GM19372 (cell line): ENCODE data around the gene GPR3.
"Not testable (repeated sequence)": the region's sequence is repeated elsewhere in the genome, so short reads cannot be mapped to it uniquely, and the experiment has no call there.

Experiments
- ATAC-seq: cut with Tn5 transposase; IDR thresholded peaks from one replicate; pipeline ENCODE4 v1.9.1; 2021; ENCODE audit warnings: mild to moderate bottlenecking, low read depth, moderate library complexity; ENCODE audit not compliant: unreplicated experiment

GPR3 gene

DNA sequence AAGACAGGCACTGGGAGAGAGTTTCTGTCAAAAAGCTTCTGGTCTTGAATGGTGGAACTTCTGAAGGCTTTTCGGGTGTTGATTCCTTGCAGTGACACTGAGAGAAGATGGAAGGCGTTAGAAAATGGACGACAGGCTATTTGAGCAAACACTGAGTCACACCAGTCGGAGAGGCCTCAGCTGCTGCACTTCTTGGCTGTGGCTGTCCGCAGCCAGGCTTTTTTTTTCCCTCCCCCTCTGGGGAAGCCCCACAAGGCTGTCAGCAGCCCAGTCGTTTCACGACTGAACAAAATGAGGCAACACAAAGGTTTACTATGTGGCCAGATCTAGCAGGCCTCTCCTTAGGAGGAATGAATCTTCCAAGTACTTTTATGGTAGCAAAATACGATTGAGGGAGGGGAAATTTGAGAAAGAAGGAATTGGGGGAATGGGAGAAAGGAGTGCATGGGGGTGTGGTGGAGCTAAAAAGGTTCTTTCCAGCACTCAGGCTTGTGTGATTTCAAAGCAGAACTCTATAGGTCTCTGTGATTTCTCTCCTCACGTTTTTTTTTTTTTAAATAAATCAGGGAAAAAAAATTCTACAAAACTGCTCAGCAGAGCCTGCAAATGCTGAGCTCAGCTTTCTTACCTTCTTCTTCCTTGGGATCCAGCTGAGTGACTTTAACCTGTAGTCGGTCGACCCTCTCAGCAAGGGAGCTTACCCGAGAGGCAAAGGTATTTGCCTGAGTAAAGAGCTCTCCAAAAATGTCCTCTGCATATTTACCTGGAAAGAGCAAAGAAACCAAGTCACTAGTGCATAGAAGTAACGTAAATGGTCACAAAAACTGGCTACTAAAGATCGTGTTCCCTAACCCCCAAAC lies 26.1 kb downstream of the GPR3 start:
- ATAC-seq, result no peak

DNA sequence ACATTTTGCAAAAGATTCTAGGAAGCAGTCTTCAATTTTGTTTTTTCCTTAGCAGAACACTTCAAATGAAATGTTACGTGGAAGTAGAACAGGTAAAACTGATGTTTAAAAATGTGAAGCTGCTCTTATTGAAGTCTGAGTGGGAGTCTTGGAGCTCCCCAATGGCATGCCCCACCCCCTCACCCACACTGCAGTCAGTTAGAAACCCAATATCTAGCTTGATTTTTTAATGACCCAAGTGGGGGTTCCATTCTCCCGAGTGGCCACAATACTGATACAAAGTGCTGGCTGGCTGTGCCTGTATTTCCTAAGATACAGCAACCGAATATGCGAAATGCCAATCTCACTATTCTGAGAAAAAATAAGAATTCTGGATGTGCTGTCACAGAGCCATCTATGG lies 31.3 kb downstream of the GPR3 start:
- no peak for ATAC-seq

DNA sequence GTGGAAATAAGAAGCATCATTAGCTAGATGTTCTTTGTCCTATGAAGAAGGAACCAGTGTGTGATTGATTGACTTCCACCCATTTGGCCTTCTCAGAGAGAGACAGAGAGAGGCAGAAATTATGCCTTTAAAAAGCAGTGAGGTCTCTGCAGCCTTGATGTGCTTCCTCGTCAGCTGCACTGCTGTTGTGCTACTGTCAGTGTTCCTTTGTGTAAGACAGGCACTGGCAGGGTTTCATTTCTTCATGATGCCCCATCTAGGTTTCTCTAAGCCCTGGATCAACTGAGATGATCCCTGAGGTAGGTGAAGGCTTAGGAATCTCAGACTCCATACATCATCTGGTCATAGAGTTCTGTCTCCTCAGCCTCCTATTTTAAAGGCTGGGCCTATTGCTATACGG lies 34.9 kb downstream of the GPR3 start:
- ATAC-seq, result no peak

DNA sequence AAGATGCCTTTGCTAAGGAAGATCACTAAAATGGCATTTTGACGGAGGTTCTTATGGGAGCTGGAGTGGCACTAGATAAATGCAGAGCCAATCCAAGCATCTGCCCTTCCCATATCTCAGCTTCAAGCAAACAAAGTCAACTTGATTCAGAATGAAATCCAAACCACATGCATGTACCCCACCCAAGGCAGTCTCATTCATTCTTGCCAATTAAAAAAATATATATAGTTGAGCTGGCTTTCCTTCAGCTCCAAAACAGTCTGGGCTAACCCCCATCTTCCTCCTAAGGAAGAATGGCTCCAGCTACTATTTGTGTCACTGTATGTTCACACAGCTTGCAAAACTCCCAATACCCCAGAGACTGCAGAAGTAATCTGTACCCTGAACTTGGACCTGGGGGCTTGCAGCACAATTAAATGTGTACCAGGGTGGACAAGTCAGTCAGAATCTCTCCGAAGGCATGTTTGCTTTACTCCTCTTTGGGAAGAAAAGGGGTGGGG lies 35.4 kb downstream of the GPR3 start:
- ATAC-seq, result no peak

DNA sequence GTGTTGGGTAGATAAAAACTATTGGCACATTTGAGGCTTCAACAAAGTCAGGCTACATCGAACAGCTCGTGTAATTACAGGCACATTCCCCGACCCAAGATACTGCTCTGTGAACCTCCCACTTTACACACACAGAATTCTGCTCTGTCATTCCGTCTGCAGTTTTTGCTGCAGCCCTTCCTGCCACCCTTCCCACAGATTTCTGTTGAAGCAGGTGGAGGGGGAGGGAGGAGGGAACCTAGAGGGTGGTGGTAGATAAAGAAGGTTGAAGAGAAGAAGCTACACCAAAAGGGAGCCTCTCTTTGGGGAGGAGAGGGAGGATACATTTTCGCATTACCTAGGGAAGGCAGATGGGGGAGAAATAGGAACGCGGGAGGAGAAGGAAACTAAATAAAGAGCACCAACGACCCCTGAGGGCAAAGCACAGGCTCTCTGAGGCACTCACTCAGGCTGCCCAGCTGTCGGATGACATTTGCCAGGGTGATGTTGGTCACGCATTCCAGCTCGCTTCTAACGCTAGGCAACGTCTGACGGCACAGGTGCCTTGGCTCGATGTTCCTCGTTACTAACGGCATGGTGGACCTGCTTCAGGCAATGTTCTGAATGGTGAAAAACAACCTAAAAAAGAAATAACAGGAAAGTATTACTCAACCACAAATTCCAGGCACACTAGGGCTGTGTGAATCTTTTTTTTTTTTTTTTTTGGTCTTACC lies 36.0 kb downstream of the GPR3 start:
- no peak for ATAC-seq

DNA sequence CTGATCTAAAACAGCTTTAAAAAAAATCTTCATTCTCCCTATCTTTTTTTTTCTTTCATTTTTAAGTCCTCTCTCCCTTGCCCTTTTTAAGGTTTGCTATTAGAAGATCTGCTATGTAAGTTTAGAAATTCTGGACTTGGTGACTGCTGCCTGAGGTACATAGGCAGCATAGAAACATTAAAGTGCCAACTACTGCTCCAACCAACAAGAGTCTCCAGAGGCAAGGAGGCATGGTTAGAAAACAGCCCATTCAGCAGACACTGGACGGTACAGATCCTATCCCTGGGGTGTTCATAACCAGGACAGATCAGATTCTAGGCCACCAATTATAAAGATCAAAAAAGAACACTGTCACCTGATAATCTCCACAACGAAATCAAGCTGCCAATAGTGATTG lies 36.6 kb downstream of the GPR3 start:
- no peak for ATAC-seq

DNA sequence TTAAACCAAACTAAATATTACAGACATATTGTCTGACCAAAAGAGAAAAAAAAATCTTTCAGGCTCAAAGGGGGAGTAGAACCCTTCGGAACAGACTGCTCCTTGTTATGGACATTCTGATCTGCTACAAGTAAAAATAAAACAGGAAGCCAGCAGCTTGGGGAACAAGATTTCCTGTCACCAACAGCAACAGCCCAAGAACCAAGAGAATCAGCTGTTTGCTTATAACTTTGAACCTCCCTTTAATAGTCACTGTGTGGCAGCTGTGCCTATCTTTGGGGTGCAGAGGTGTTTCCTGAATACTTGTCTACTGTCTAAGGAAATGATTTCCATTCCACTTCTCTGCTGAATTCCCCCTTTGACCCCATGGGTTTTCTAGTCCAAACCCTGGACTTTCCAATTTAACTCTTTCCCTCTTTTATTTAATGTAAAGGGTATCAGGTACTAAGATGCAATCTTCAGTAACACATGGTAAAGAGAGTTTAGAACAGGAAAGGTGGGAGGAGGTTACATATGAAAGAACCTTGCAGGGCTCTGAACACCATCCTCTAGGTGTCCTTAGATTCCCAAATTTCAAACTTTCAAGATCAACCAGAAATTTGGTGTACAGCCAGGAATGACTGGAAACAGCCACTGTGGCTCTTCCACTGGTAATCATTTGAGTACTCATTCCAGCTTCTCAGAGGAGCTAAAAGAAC lies 38.6 kb downstream of the GPR3 start:
- ATAC-seq, result no peak

DNA sequence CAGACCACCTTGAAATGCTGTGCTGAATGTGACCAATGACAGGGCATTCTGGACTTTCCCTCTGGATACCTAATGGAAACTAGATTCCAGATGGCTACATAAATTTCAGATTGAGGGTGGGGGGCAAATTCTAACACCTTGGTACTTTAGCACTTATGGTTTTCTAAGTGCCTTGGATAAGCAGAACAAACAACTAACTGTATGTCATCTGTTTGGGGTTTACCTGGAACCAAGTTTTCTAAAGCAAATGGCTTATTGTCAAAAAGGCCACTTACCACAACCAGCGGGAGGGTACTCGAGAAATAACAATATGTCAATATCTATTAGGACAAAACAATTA lies 39.1 kb downstream of the GPR3 start:
- ATAC-seq, result no peak

DNA sequence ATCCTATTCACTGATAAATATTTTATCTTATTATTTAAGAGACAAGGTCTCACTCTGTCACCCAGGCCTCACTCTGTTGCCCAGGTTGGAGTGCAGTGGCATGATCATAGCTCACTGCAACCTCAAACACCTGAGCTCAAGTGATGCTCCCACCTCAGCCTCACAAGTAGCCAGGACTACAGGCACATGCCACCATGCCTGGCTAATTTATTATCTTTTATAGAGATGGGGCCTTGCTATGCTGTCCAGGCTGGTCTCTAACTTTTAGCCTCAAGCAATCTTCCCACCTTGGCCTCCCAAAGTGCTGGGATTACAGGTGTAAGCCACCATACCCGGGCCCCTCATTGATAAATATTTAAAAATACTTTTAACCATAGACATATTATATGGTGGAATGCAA lies 40.3 kb downstream of the GPR3 start:
- not testable (repeated sequence) for ATAC-seq

DNA sequence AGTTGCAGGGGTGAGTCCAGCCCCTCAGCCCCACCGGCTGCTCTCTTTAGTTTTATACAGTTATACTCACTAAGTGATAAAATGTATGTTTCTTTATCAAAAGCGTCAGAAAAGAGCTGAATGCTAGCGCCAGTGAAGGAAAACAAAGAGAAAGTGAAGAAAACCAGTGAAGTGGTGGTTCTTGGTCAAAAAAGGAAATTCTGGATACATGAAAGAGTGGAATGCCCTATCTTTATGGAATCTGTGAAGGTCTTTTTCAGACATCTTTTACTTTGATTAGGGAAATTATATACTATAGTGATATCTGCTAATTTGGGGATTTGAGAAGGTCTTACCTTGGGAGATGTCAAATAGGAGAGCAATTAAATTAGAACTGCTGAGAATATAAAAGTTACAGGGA lies 41.3 kb downstream of the GPR3 start:
- no peak for ATAC-seq

DNA sequence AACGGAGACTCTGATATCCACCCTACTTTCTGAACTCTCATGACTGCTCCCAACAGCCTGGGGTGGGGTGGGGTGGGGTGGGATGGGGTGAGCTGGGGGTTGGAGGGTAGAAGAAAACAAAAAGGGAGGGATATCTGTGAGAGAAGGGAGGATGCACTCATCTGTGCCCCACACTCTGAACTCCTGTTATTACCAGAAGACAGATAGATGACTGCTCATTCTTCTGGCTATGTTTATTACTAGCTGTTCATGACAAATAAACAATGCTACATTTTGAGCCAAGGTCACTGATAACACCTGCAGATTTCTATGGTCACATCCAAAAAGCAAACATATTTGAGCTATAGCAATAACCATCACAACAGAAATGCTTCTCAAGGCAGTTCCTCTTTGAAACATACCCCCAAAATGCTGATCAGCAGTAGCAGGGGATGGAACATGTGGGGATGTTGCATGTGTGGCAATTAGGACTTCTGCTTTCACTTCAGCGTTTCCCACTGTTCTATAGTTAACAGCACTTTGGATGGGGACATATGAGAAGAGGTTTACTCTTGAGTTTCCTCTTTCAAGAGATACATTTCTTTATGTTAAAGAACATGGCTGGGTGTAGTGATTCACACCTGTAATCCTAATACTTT lies 43.3 kb downstream of the GPR3 start:
- no peak for ATAC-seq

DNA sequence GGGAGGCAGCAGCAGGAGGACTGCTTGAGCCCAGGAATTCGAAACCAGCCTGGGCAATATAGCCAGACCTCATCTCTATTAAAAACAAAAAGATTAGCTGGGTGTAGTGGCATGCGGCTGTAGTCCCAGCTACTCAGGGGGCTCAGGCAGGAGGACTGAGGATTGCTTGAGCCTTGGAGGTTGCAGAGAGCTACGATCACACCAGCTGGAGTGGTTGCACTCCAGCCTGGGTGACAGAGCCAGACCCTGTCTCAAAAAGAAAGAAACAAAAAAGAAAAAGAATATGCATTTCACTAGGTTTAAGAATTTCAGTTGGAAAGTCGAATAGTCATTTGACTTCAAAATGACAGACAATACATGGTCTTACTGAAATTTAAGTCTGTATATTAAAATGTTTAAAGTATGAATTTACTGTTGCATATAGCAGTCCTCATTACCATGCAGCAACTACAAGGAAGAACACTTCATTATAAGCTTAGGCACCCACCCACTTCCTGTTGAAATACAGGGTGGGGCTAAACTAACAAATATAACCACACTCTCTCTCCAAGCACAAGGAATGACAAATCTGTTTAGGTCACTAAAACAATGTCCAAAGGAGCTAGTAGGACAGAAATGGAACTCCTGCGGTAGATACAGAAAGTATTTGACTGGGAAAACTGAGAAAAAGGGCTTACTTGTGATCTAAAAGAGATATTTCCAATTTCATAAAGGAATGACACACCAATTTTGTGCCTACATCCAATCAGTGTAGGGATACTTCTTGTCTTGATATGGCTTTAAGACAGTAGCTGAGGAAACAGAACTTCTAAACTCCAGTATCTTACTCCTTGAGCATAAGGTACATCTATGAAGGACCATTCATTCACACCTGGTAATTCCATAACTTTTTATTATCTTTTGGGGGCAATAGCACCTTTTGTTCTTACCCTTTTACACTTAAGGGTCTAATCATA lies 44.1 kb downstream of the GPR3 start:
- ATAC-seq, result no peak

DNA sequence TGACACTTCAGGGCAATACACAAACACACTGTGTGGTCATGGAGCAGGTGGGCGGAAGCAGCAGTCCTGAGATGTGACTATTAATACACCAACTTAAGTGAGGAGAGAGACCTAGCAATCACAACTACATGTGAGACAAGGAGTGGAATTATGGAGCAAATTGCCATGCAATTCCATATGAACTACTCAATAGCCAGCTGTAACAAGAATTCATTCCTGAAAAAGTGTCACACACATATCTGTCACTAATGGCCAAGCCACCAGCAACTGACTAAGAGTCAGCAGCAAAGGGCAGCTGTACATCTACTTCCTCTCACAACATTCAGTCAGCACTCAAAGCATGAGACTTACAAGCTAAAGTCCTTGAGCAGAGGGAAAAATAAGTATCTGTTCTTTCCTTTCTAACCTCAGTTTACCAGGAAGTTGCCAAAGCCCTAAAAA lies 46.2 kb downstream of the GPR3 start:
- no peak for ATAC-seq

DNA sequence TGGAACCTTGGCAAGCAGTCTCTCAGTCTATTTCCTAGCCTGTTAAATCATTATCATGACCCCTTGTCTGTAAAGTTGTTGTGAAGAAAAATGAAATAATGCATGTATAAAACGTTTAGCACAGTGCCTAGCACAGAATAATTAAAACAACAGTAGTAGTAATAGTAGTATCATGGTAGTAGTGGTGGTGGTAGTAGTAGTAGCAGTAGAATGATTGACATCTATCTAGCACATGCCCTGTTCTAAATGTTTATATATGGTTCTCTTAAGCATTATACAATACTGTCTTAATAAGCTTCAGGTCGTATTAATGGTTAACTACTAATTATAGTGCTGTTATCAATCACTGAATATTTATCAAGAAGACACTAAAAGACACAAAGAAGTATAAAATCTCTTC lies 46.7 kb downstream of the GPR3 start:
- ATAC-seq, result no peak

DNA sequence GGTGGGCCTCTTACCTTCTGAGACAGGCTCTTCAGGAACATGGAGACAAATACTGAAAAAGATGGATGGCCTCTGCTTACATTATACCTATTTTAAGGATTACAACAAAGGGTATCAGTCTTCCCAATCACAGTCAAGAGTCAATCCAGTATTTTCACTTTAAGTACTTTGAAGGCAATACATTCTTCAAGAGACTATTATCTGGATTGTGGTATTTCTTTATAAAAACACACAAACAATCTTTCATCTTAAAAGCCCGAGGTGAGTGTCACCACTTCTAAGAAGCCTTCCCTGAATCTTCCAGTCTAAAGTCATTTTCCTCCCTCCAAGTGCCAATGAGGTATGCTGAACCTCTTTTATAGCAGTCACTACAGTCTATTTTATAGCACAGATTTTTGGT lies 52.2 kb downstream of the GPR3 start:
- ATAC-seq, result no peak
